HG03354 (cell line): Measurements from ENCODE around the gene PDP2.

Experiments
- ATAC-seq: cut with Tn5 transposase; IDR thresholded peaks from one replicate; pipeline ENCODE4 v1.9.1; 2021; ENCODE audit warnings: mild to moderate bottlenecking; ENCODE audit not compliant: unreplicated experiment, poor library complexity, severe bottlenecking

Gene PDP2

GRCh38 chr16:66900721-66901441, 20.6 kb downstream of the PDP2 start:
- ATAC-seq: no peak

- no peak for ATAC-seq
Observed at GRCh38 chr16:66901626-66902025, 21.3 kb downstream of the PDP2 start.

DNA sequence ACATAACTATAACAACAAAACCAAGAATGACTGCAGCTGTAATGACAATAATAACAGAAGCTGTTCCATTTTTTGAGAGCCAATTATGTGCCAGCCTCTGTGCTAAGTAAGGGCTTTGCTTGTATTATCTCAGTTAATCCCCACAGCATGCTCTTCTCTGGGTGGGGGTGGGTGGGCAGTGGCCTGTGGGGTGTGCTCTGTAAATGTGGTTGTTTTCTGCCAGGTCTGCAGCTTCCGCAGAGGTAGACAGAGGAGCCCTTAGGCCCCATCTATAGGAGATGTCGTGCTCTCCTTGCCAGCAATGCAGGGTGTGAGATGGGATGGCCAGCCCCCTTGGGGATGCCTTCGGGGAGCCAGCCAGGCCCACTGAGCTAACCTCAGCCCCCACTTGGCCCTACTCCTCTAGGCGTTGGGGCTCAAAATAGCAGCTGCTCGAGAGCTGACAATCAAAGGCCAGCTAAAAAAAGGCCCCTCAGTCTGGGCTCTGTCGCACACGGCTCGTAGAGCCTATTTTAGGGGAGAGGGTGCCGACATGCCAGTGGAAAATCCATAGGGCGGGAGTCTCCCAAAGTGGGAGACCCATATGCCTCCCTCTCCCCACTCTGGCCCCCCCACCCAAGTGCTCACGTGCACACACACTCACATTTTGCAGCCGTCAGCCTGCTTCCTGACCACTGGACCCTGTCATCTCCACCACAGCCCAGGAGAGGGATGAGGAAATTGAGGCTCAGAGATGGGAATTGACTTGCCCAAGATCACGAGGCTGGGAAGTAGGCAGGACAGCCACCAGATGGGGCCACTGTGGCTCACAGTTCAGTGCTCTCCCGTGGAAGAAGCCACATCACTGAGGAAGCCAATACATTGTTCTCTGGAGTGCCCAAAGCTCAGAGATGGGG, 22.6 kb downstream of the PDP2 start:
- ATAC-seq: no peak

DNA sequence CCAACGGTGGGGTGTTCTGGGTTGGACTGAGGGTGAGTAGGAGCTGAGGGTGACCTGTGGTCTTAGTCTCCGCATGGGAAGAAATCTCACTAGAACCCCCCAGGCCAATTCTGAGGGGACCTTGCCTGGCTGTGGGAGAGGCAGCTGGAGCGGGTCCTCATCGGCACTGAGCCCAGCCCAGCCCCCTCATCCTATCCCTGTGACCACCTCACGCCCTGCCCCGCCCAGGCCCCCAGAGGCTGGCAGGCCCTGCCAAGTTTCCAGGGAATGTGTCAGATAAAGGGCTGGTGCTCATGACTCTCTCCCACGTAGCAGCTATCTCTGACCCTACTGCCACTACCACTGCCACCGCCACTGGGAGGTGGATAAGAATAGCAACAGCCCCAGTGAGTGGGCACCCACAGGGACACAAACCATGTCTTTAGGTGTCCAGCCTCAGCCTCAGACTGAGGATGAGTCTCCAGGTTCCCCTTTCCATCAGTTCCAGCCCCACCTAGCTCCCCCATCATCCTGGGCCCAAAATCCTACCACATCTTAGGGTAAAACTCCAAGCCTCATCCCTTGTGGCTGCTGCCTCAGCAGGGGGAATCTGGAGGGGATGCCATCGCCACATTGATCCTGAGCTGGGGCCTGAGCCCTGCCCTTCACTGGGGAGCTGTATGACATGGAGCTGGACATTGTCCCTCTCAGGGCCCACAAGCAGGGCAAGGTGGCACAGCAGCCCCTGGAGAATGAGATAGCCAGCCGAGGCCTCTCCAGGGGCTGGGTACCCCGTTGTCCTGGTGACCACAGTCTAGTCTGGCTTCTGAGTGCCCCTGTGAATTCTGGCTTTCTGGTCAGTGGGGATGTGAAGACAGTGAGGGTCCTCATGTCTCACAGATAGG, 23.5 kb downstream of the PDP2 start:
- ATAC-seq: no peak

DNA sequence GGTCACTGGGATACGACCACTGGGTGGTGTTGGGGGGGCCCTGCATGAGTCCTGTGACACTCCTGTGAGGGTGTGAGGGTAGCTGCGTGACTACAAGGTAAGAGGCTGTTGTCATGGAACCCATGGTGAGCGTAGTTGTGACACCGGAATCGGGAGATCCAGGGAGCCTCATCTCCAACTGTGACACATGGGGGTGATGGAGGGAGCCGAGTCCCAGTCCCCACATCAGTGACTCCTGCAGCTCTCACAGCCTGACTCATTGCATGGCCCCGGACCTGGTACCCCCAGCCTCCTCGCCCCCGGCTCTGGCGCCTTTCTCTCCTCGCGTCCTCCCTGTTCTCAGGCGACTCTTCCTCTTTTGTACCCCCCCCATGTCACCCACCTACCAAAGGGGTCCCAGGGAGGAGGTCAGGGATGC, 24.1 kb downstream of the PDP2 start:
- no peak for ATAC-seq

- ATAC-seq: no peak
Observed at GRCh38 chr16:66904846-66905632, 24.7 kb downstream of the PDP2 start.

GRCh38 chr16:66905633-66906539, 25.6 kb downstream of the PDP2 start:
- ATAC-seq: no peak

GRCh38 chr16:66906916-66907836, 26.9 kb downstream of the PDP2 start:
- ATAC-seq: no peak

DNA sequence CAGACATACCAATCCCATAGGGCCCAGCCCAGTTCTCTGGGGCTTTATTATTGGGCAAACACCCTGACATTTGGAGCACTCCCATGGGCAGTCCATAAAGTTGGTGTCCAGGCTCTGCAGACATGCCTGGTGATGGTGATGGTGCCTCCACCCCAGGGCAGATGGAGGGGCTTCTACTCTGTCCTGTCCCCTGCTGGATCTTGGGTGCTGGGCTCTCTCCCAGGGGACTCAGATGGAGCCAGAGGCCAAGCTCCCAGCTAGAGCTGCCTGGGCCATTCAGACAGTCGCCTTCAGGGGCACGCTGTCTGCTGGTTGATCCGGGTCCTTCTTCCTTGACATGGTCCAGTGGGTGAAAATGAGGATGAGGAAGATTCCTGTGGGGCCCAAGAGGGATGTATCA, 27.8 kb downstream of the PDP2 start:
- no peak for ATAC-seq

GRCh38 chr16:66908762-66909559, 28.6 kb downstream of the PDP2 start:
- ATAC-seq: no peak

GRCh38 chr16:66910175-66910940, 30.0 kb downstream of the PDP2 start:
- ATAC-seq: no peak

- ATAC-seq: no peak
Observed at GRCh38 chr16:66911112-66911511, 30.8 kb downstream of the PDP2 start.

- ATAC-seq: no peak
Observed at GRCh38 chr16:66911801-66912200, 31.5 kb downstream of the PDP2 start.

DNA sequence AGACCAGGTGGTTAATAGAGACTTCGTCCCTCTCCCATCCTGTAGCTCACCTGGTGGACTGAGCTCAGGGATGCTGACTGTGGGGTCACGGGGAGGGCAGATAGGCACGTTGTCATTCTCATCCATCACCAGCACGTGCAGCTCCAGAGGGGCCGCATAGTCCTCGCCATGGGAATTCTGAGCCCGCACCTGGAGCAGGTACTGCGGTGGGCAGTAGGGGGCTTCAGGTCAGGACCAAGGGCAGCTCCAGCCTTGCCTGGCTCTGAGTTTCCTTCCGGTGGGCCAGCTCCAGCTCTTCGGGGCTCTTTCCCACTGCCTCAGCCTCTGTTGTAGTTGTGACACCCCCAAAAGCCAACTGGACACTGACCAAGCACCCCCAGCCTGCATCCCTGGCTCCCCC, 32.8 kb downstream of the PDP2 start:
- no peak for ATAC-seq

GRCh38 chr16:66913711-66914110, 33.4 kb downstream of the PDP2 start:
- no peak for ATAC-seq

GRCh38 chr16:66914541-66914940, 34.2 kb downstream of the PDP2 start:
- ATAC-seq: no peak
